ENCODE results near the gene WNT8B. TPM values are rescaled to one million over a fixed set of nuclear protein-coding genes. Genes with fewer than 3 reads are reported as not detected.

WNT8B gene
- total RNA-seq, 1 experiment from 2014 or later, result not detected

DNA sequence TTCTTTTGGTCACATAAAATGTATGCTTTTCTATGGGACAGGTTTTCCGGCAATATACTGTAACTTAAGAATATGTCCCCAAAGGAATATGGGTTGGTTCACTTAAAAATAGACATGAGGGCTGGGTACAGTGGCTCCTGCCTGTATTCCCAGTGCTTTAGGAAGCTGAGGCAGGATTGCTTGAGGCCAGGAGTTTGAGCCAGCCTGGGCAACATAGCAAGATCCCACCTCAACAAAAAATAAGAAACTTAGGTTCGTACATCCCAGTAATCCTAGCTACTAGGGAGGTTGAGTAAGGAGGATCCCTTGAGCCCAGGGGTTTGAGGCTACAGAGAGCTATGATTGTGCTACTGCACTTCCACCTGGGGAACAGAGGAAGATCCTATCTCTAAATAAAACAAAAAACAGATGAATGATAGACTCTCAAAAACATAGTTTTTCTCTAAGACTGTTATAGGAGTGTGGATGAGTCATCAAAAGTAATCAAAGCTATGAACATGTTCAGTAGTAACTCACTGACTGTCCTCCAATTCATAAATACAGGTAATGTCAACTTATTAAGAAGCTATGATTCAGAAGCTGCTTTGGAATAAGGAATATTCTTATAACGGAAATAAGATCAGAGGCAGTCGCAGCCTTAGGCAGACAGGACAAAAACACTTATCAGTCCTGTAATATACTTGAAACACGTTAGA, 59.4 kb downstream of the WNT8B start:
- no peaks in the 10 kb centered on the region for H3K4me1 ChIP-seq (ENCODE audit: control insufficient read depth, insufficient read depth, low read length)
- ChIA-PET CTCF (interaction anchor here (1.2 kb wide), 1 partner anchor 13 kb away, joined by 4 read pairs; the partner anchor contains the start of gene HIF1AN), POLR2A (no interaction called here)
- H3K36me3 ChIP-seq (ENCODE audit: control insufficient read depth, insufficient read depth, low read length), result no peaks in the 10 kb centered on the region; the same call in 1 of the 2 replicates
- no peak for DNase-seq (ENCODE audit: low read depth, low spot score)
- intact Hi-C loops (cut with micrococcal nuclease; ENCODE audit: unreplicated experiment), result no loop called here
- H3K27ac ChIP-seq (ENCODE audit: low read length), result no peak overlapping the region
- BruUV-seq (replicated peaks), result no TSS peak
- in situ Hi-C loops (cut with HindIII; ENCODE audit: low pct_unique_long_range_greater_than_20kb, low sequenced_read_pairs), result no loop called here
- no peak for ATAC-seq
- H3K9me3 ChIP-seq (ENCODE audit: control insufficient read depth, insufficient read depth, low read depth, low read length), result no peaks in the 10 kb centered on the region
- TF ChIP-seq SIN3A (IDR thresholded peaks at IDR 0.05; ENCODE audit: borderline replicate concordance, insufficient read depth, low read depth, low read length), result no peak
- no peak overlapping the region for H3K4me3 ChIP-seq (ENCODE audit: low read depth in 2 of 2, low read length in 2 of 2)
- H3K27me3 ChIP-seq (ENCODE audit: control insufficient read depth, insufficient read depth, low read length), result no peaks in the 10 kb centered on the region

DNA sequence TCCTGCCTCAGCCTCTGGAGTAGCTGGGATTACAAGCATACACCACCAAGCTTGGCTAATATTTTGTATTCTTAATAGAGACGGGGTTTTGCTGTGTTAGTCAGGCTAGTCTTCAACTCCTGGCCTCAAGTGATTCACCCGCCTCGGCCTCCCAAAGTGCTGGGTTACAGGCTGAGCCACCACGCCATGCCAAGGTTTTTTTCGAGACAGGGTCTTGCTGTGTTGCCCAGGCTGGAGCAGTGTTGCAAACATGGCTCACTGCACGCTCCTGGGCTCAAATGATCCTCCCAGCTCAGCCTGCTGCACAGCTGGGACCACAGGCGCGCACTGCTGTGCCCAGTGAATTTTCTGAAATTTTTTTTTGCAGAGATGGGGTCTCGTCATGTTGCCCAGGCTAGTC, 60.1 kb downstream of the WNT8B start:
- TF ChIP-seq, protein P1, sequence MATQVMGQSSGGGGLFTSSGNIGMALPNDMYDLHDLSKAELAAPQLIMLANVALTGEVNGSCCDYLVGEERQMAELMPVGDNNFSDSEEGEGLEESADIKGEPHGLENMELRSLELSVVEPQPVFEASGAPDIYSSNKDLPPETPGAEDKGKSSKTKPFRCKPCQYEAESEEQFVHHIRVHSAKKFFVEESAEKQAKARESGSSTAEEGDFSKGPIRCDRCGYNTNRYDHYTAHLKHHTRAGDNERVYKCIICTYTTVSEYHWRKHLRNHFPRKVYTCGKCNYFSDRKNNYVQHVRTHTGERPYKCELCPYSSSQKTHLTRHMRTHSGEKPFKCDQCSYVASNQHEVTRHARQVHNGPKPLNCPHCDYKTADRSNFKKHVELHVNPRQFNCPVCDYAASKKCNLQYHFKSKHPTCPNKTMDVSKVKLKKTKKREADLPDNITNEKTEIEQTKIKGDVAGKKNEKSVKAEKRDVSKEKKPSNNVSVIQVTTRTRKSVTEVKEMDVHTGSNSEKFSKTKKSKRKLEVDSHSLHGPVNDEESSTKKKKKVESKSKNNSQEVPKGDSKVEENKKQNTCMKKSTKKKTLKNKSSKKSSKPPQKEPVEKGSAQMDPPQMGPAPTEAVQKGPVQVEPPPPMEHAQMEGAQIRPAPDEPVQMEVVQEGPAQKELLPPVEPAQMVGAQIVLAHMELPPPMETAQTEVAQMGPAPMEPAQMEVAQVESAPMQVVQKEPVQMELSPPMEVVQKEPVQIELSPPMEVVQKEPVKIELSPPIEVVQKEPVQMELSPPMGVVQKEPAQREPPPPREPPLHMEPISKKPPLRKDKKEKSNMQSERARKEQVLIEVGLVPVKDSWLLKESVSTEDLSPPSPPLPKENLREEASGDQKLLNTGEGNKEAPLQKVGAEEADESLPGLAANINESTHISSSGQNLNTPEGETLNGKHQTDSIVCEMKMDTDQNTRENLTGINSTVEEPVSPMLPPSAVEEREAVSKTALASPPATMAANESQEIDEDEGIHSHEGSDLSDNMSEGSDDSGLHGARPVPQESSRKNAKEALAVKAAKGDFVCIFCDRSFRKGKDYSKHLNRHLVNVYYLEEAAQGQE (IDR thresholded peaks at IDR 0.05; ENCODE audit: insufficient read depth in 1 of 2, low read depth in 2 of 2, low read length in 1 of 2), result no peak
- TF ChIP-seq, protein P2, sequence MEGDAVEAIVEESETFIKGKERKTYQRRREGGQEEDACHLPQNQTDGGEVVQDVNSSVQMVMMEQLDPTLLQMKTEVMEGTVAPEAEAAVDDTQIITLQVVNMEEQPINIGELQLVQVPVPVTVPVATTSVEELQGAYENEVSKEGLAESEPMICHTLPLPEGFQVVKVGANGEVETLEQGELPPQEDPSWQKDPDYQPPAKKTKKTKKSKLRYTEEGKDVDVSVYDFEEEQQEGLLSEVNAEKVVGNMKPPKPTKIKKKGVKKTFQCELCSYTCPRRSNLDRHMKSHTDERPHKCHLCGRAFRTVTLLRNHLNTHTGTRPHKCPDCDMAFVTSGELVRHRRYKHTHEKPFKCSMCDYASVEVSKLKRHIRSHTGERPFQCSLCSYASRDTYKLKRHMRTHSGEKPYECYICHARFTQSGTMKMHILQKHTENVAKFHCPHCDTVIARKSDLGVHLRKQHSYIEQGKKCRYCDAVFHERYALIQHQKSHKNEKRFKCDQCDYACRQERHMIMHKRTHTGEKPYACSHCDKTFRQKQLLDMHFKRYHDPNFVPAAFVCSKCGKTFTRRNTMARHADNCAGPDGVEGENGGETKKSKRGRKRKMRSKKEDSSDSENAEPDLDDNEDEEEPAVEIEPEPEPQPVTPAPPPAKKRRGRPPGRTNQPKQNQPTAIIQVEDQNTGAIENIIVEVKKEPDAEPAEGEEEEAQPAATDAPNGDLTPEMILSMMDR (IDR thresholded peaks at IDR 0.05), result no peak
- TF ChIP-seq TCF7L2 (IDR thresholded peaks at IDR 0.05; ENCODE audit: low read depth, low read length) (no peak), SIN3A (IDR thresholded peaks at IDR 0.05; ENCODE audit: borderline replicate concordance, insufficient read depth, low read depth, low read length) (no peak), POLR2AphosphoS5 (IDR thresholded peaks at IDR 0.05; ENCODE audit: low read depth, low read length) (no peak)
- H3K36me3 ChIP-seq (ENCODE audit: control insufficient read depth, insufficient read depth, low read length), result no peaks in the 10 kb centered on the region; the same call in 1 of the 2 replicates
- BruUV-seq (replicated peaks), result no TSS peak
- peaks cover under 1% of the 10 kb centered on the region for H3K4me1 ChIP-seq (ENCODE audit: control insufficient read depth, insufficient read depth, low read length)
- no peak overlapping the region for H3K27ac ChIP-seq (ENCODE audit: low read length)
- H3K27me3 ChIP-seq (ENCODE audit: control insufficient read depth, insufficient read depth, low read length), result no peaks in the 10 kb centered on the region
- H3K9me3 ChIP-seq (ENCODE audit: control insufficient read depth, insufficient read depth, low read depth, low read length), result no peaks in the 10 kb centered on the region
- in situ Hi-C loops (cut with HindIII; ENCODE audit: low pct_unique_long_range_greater_than_20kb, low sequenced_read_pairs), result no loop called here
- intact Hi-C loops (cut with micrococcal nuclease; ENCODE audit: unreplicated experiment), result no loop called here
- DNase-seq (ENCODE audit: low read depth, low spot score) (no peak), ATAC-seq (no peak)
- ChIA-PET POLR2A (no interaction called here), CTCF (interaction anchor here (1.2 kb wide), 1 partner anchor 13 kb away, joined by 4 read pairs; the partner anchor contains the start of gene HIF1AN)
- H3K4me3 ChIP-seq (ENCODE audit: low read depth in 2 of 2, low read length in 2 of 2), result no peak overlapping the region

DNA sequence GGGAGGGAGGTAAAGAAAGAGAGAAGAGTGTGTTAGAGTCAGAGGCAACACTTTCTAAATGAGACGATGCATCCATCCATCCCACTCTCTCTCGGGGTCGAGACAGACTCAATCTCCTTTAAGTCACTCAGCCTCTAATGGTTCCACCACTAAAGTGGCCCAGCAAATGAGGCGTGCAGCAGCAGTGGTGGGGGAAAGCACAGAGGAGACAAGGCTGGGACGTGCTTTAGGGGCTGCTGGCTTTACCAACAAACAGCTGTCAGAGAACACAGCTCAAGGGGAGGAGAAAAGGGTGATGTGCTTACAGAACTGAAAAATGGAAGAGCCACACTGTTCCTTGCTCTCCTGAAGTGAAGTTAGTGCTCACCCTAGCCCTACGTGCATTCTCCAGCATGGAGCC, 61.4 kb downstream of the WNT8B start:
- Histone ChIP-seq H3K9me3 (ENCODE audit: control insufficient read depth, insufficient read depth, low read depth, low read length) (no peaks in the 10 kb centered on the region), H3K27me3 (ENCODE audit: control insufficient read depth, insufficient read depth, low read length) (no peaks in the 10 kb centered on the region), H3K27ac (ENCODE audit: low read length) (no peak overlapping the region), H3K4me3 (ENCODE audit: low read depth in 2 of 2, low read length in 2 of 2) (no peak overlapping the region), H3K36me3 (ENCODE audit: control insufficient read depth, insufficient read depth, low read length) (peaks cover 4% of the 10 kb centered on the region), H3K4me1 (ENCODE audit: control insufficient read depth, insufficient read depth, low read length) (peaks cover 9% of the 10 kb centered on the region)
- no TSS peak for BruUV-seq (replicated peaks)
- POLR2A ChIA-PET, result no interaction called here
- no peak for DNase-seq (ENCODE audit: low read depth, low spot score)
- in situ Hi-C loops (cut with HindIII; ENCODE audit: low pct_unique_long_range_greater_than_20kb, low sequenced_read_pairs), result no loop called here
- TF ChIP-seq SIN3A (IDR thresholded peaks at IDR 0.05; ENCODE audit: borderline replicate concordance, insufficient read depth, low read depth, low read length) (no peak), TCF7L2 (IDR thresholded peaks at IDR 0.05; ENCODE audit: low read depth, low read length) (no peak)
- intact Hi-C loops (cut with micrococcal nuclease; ENCODE audit: unreplicated experiment), result no loop called here
- CTCF ChIA-PET, result interaction anchor here (1.1 kb wide), 1 partner anchor 40 kb away, joined by 3 read pairs; no protein-coding TSS in a partner anchor
- ATAC-seq, result no peak

Data from Panc1 (cell line).